AG04449 (cell line): ENCODE results near the gene SAE1.

Experiments
- CTCF ChIA-PET: fragments of 350-600 bp; formaldehyde crosslinking; extraction: SDS; loops from one replicate; lab custom pipeline; 2021; ENCODE audit warnings: antibody characterized with exemption; lab: Yijun Ruan, JAX
- POLR2A ChIA-PET: fragments of 400-600, 350-600 bp; formaldehyde crosslinking; extraction: SDS; loops from one replicate; lab custom pipeline; 2020; ENCODE audit warnings: antibody characterized with exemption, inconsistent platforms; lab: Yijun Ruan, JAX
- DNase-seq: peaks from one replicate; pipeline ENCODE4 v3.0.0-alpha.2; 2010; ENCODE audit warnings: low read depth, low spot score
- H3K4me3 ChIP-seq: 2 replicates; pipeline ENCODE4 v1.5.1; 2011; ENCODE audit warnings: low read depth, mild to moderate bottlenecking, control low read depth, low read length
- TF ChIP-seq, protein P1 (sequence below): IDR thresholded peaks from one replicate; pipeline ENCODE4 v1.5.1; 2011; ENCODE audit warnings: mild to moderate bottlenecking, moderate library complexity, low read length, control low read depth, inconsistent platforms; ENCODE audit not compliant: insufficient read depth; ENCODE audit errors: missing control alignments

SAE1 gene

DNA sequence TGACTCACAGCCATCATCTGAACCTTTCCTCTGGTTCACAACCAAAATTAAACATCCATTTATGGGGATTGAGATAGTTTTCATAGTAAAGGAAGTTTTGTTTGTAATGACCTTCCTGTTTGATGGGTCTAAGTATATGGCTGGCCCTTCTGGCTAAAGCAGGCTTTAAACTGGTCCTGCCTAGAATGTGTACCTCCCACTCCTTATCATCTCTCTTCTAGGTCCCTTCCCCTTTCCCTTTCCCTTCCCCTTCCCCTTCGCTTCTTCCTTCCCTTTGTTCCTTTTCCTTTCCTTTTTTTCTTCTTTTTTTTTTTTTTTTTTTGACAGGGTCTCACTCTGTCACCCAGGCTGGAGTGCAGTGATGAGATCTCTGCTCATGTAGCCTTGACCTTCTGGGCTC lies 64.8 kb downstream of the SAE1 start:
- POLR2A ChIA-PET, result no interaction called here
- TF ChIP-seq, protein P1, sequence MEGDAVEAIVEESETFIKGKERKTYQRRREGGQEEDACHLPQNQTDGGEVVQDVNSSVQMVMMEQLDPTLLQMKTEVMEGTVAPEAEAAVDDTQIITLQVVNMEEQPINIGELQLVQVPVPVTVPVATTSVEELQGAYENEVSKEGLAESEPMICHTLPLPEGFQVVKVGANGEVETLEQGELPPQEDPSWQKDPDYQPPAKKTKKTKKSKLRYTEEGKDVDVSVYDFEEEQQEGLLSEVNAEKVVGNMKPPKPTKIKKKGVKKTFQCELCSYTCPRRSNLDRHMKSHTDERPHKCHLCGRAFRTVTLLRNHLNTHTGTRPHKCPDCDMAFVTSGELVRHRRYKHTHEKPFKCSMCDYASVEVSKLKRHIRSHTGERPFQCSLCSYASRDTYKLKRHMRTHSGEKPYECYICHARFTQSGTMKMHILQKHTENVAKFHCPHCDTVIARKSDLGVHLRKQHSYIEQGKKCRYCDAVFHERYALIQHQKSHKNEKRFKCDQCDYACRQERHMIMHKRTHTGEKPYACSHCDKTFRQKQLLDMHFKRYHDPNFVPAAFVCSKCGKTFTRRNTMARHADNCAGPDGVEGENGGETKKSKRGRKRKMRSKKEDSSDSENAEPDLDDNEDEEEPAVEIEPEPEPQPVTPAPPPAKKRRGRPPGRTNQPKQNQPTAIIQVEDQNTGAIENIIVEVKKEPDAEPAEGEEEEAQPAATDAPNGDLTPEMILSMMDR, result no peak

DNA sequence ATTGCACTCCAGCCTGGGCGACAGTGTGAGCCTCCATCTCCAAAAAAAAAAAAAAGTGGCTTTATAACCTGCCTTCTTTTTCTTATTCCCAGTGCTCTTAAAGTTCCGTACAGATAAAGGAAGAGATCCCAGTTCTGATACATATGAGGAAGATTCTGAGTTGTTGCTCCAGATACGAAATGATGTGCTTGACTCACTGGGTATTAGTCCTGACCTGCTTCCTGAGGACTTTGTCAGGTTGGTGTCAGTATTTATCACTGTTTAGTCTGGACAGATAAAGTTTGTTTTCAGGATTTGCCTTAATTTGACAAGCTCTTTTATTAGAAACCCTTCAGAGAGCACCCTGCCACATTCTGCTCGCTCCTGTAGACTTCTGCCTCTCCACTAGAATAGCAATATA lies 66.5 kb downstream of the SAE1 start:
- DNase-seq, result no peak
- no peak overlapping the region for H3K4me3 ChIP-seq
- ChIA-PET CTCF (interaction anchor here (1.4 to 7.8 kb wide), 2 partner anchors 14 to 47 kb away, joined by 6 to 105 read pairs; no protein-coding TSS in a partner anchor), POLR2A (interaction anchor here (0.7 kb wide), 1 partner anchor 37 kb away, joined by 4 read pairs; no protein-coding TSS in a partner anchor)
- TF ChIP-seq, protein P1, result no peak

More for the DNA sequence above, 64.8 kb downstream of the SAE1 start:
- CTCF ChIA-PET, result interaction anchor here (7.8 kb wide), 1 partner anchor 16 kb away, joined by 105 read pairs; no protein-coding TSS in a partner anchor
- no peak for DNase-seq
- no peak overlapping the region for H3K4me3 ChIP-seq

DNA sequence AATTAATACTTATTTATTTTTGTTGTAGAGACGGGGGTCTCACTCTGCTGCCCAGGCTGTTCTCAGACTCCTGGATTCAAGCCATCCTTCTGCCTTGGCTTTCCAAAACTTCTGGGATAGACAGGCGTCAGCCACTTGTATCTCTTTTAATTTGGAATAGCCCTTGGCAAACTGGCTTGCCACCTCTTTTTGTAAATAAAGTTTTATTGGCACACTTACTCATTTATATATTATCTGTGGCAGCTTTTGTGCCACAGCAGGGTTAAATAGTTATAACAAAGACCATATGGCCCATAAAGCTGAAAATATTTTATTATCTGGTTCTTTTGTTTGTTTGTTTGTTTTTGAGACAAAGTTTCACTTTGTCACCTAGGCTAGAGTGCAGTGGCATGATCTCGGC lies 69.9 kb downstream of the SAE1 start:
- no peak overlapping the region for H3K4me3 ChIP-seq
- CTCF ChIA-PET, result interaction anchor here (0.6 to 7.8 kb wide), 6 partner anchors 10 to 47 kb away, joined by 3 to 105 read pairs (median 6); no protein-coding TSS in a partner anchor
- TF ChIP-seq, protein P1, result no peak
- DNase-seq, result no peak
- POLR2A ChIA-PET, result interaction anchor here (1.3 kb wide), 1 partner anchor 25 kb away, joined by 6 read pairs; no protein-coding TSS in a partner anchor

DNA sequence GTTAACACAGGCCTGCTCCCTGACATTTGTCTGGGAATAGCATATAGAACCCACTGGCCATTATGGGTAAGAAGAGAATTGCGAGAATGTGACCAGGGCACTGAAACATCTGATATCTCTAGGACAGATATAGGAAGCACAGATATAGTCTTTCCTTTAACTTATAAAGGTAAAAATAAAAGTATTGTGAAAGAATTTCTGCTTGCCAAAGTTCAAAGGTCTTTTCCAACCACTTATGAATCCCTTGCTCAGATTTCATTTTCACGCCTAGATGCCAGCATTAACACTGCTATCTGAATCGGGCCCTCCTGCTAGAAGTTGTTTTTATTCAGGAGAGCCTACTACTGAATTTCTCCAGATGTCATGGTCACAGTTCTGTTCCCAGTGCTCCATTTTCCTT lies 72.6 kb downstream of the SAE1 start:
- ChIA-PET POLR2A (no interaction called here), CTCF (interaction anchor here (1.2 to 7.8 kb wide), 2 partner anchors 8 to 13 kb away, joined by 3 to 105 read pairs; no protein-coding TSS in a partner anchor)
- no peak for DNase-seq
- TF ChIP-seq, protein P1, result no peak
- H3K4me3 ChIP-seq, result no peak overlapping the region

DNA sequence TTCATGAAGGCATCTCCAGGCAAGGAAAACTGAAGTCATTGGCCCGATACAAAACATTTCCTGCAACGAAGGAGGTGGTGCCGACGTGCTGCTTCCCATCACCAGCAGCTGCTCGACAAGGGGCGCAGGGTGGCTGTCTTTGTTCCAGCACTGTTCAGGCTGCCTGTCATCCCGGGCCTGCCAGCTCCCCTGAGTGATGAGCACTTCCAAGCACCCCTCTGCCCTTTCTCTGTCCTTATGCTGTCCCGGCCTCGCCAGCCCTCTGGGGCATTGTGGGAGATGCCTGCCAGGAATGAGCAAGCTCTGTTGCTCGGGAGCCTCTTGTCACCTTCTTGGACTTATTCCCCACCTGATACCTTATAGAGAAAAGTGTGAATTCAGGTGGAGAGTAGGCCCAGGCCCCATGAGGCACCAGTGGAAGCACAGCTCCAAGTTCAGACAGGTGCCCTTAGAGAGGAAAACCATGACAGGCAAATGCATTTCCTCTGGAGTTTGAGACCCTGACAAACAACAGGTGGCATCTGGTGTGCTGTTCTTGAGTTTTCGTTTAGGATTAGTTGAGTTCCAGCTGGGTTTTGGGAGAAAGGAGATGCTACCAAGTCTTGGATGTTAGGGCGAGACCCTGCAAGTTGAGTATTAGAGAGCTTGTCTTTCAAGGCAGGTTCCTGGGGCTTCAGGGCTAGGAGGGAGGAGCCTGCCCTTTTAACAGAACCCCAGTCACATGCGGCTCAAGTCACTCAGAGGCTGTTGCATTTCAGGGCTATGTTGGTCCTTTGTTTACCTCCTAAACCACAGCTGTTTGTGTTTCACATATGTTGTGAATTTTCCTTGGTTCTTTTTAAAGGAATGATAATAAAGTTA lies 78.9 kb downstream of the SAE1 start:
- TF ChIP-seq, protein P1, result no peak
- ChIA-PET POLR2A (interaction anchor here (1.6 to 4.4 kb wide), 3 partner anchors 17 to 65 kb away, joined by 7 to 46 read pairs (median 21); partner anchors contain the start of gene INAFM1), CTCF (interaction anchor here (1.2 to 14.2 kb wide), 26 partner anchors 10 to 219 kb away, joined by 3 to 570 read pairs (median 11); partner anchors contain the start of gene CCDC9)
- DNase-seq, result no peak
- no peak overlapping the region for H3K4me3 ChIP-seq

DNA sequence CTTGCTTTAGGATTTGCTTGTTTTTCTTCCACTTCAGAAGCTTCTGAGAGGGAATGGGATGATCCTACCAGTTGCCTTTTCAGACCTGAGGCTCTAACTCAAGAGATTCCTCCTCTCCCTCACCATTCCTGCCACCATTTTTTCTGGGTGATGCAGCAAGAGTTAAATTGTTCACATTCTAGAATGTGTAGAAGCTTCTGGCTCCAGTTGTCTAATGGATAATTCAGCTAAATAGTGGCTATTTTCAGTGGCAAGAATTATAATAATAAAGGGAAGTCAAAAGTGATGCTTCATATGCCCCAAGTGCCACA lies 79.5 kb downstream of the SAE1 start:
- TF ChIP-seq, protein P1, result no peak
- CTCF ChIA-PET, result interaction anchor here (0.7 to 14.2 kb wide), 34 partner anchors 9 to 218 kb away, joined by 3 to 570 read pairs (median 8); partner anchors contain the start of gene CCDC9

More for the DNA sequence above, 79.5 kb downstream of the SAE1 start:
- DNase-seq, result no peak
- POLR2A ChIA-PET, result interaction anchor here (0.6 to 4.4 kb wide), 5 partner anchors 16 to 64 kb away, joined by 3 to 46 read pairs (median 7); partner anchors contain the start of gene INAFM1
- no peak overlapping the region for H3K4me3 ChIP-seq
